Esophagus squamous epithelium (tissue), 4 donors: ENCODE results near the gene TMEM86A.

Experiments used
- POLR2A ChIP-seq, 4 donors: fragments of 450-650 bp; IDR thresholded peaks; one replicate each; pipeline ENCODE4 v1.6.1; 2017; ENCODE audit warnings: antibody characterized with exemption in 4 of 4, mild to moderate bottlenecking in 4 of 4, moderate library complexity in 3 of 4
- TF ChIP-seq, protein P1 (sequence below), 6 experiments: fragments of 450-650 bp in 4 of 6; fragments of 200-600 bp in 2 of 6; sonication (generic) in 2 of 6; IDR thresholded peaks; one replicate each; pipeline ENCODE4 v1.5.1; 2016 to 2019; ENCODE audit warnings: antibody characterized with exemption in 6 of 6, mild to moderate bottlenecking in 4 of 6, moderate library complexity in 4 of 6

- no peak for TF ChIP-seq POLR2A (IDR thresholded peaks at IDR 0.05)
- TF ChIP-seq, protein P1, sequence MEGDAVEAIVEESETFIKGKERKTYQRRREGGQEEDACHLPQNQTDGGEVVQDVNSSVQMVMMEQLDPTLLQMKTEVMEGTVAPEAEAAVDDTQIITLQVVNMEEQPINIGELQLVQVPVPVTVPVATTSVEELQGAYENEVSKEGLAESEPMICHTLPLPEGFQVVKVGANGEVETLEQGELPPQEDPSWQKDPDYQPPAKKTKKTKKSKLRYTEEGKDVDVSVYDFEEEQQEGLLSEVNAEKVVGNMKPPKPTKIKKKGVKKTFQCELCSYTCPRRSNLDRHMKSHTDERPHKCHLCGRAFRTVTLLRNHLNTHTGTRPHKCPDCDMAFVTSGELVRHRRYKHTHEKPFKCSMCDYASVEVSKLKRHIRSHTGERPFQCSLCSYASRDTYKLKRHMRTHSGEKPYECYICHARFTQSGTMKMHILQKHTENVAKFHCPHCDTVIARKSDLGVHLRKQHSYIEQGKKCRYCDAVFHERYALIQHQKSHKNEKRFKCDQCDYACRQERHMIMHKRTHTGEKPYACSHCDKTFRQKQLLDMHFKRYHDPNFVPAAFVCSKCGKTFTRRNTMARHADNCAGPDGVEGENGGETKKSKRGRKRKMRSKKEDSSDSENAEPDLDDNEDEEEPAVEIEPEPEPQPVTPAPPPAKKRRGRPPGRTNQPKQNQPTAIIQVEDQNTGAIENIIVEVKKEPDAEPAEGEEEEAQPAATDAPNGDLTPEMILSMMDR (IDR thresholded peaks at IDR 0.05), result no peak
Measured at GRCh38 chr11:18707811-18708340, 9.3 kb downstream of the TMEM86A start.
